ENCODE results near the gene PSD2. TPM values are rescaled to one million over a fixed set of nuclear protein-coding genes. Genes with fewer than 3 reads are reported as not detected.

Gene PSD2
- total and polyA plus RNA-seq, 10 of the 15 experiments (the other 5 are each of a cell fraction or from before 2014, with no cell fraction given), result 0.02 to 0.14 (median 0.03) TPM; not detected in 5

DNA sequence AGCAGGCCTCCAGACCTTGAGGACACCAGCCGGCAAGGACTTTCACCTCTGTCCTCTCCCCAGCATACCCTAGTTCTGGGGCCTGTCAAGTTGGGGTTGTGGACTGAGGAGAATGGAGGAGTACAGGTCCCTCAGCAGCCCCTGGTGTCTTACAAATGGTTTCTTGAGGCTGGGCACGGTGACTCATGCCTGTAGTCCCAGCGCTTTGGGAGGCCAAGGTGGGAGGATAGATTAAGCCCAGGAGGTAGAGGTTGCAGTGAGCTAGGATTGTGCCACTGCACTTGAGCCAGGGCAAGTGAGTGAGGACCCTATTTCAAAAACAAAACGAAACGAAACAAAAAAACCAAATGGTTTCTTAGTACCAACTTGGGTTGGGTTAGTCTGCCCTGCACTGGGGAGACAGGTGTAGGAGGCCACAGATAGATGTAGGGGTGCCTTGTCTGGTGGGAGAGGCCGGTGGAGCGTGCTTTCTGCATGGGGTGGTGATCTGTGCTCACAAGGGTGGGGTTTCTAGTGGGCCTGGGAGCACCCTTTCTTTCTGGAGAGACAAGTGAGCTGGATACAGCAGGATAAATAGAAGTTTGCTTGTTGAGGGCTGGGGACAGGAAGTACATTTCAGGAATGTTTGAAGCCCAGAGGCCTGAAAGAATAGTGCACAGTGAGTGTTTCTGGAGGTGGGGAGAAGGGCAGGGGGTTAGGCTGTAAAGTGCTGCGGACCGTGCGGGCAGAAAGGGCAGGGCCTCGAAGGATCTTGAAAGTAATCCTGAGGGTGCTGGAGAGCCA, 37.7 kb upstream of the PSD2 start:
- 68% methylated on average over 11 of the region's 11 CpGs for WGBS (ENCODE audit: insufficient coverage, insufficient replicate concordance, low lambda C conversion rate, missing lambda C conversion rate)
- ChIA-PET RAD21 (ENCODE audit: unreplicated experiment) (interaction anchor here (1.2 to 1.4 kb wide), 2 partner anchors 12 to 68 kb away, joined by 3 read pairs; no protein-coding TSS in a partner anchor), SMC1A (ENCODE audit: uncharacterized antibody, unreplicated experiment) (interaction anchor here (1.3 to 3.1 kb wide), 2 partner anchors 11 to 123 kb away, joined by 4 to 12 read pairs; no protein-coding TSS in a partner anchor), POLR2A (interaction anchor here (1.4 to 2.1 kb wide), 3 partner anchors 10 to 57 kb away, joined by 4 to 7 read pairs (median 5); no protein-coding TSS in a partner anchor), CTCF (interaction anchor here (1.1 to 1.9 kb wide), 4 partner anchors 9 to 122 kb away, joined by 3 to 19 read pairs (median 6); no protein-coding TSS in a partner anchor)
- Histone ChIP-seq H3K9me3 (replicated peaks; ENCODE audit: control insufficient read depth, insufficient read depth, low read length) (no peaks in the 10 kb centered on the region), H3K79me2 (ENCODE audit: control insufficient read depth, insufficient read depth, low read length) (no peaks in the 10 kb centered on the region), H3K4me2 (ENCODE audit: control insufficient read depth, insufficient read depth) (no peak overlapping the region), H2AFZ (ENCODE audit: control insufficient read depth, low read depth, low read length) (no peak overlapping the region), H3K27ac (ENCODE audit: control insufficient read depth, insufficient read depth) (no peak overlapping the region), H4K20me1 (ENCODE audit: control insufficient read depth, insufficient read depth) (no peaks in the 10 kb centered on the region), H3K27me3 (replicated peaks in 1 of 2; ENCODE audit: control insufficient read depth in 2 of 2, insufficient read depth in 2 of 2, low read length in 1 of 2) (peaks cover 4 to 12% of the 10 kb centered on the region in 2 experiments; a peak in 3 of 4 replicates), H3K9ac (ENCODE audit: control insufficient read depth, insufficient read depth, low read length) (no peak overlapping the region), H3K36me3 (ENCODE audit: control insufficient read depth in 2 of 2, insufficient read depth in 2 of 2, low read length in 1 of 2) (no peaks in the 10 kb centered on the region), H3K4me3 (no peak overlapping the region), H3K4me1 (ENCODE audit: control insufficient read depth, insufficient read depth, low read length) (no peaks in the 10 kb centered on the region; the same call in 1 of the 2 replicates)
- in situ Hi-C loops (cut with MboI), result no loop called here
- ATAC-seq (no peak), DNase-seq (ENCODE audit: low read depth, low spot score) (no peak), FAIRE-seq (no peak)
- no peak for TF ChIP-seq MYB (IDR thresholded peaks at IDR 0.05; ENCODE audit: borderline replicate concordance, low read depth, low read length)
- TF ChIP-seq, protein P1, sequence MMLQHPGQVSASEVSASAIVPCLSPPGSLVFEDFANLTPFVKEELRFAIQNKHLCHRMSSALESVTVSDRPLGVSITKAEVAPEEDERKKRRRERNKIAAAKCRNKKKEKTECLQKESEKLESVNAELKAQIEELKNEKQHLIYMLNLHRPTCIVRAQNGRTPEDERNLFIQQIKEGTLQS (IDR thresholded peaks at IDR 0.05; ENCODE audit: borderline replicate concordance, extremely low read depth, low read depth, low read length), result no peak
- TF ChIP-seq SPI1 (IDR thresholded peaks at IDR 0.05; ENCODE audit: borderline replicate concordance, insufficient read depth, low read depth, low read length), result no peak
- no peak for TF ChIP-seq CHD2 (IDR thresholded peaks at IDR 0.05; ENCODE audit: borderline replicate concordance, low read depth, low read length)
- TF ChIP-seq JUNB (IDR thresholded peaks at IDR 0.05), result no peak
- TF ChIP-seq EP300 (IDR thresholded peaks at IDR 0.05; ENCODE audit: borderline replicate concordance in 1 of 2, control insufficient read depth in 1 of 2, low read depth in 2 of 2, low read length in 2 of 2), result no peak
- TF ChIP-seq ASH2L (IDR thresholded peaks at IDR 0.05; ENCODE audit: borderline replicate concordance, low read depth), result no peak
- TF ChIP-seq NR2F1 (conservative IDR thresholded peaks at IDR 0.05), result no peak
- TF ChIP-seq, protein P2, sequence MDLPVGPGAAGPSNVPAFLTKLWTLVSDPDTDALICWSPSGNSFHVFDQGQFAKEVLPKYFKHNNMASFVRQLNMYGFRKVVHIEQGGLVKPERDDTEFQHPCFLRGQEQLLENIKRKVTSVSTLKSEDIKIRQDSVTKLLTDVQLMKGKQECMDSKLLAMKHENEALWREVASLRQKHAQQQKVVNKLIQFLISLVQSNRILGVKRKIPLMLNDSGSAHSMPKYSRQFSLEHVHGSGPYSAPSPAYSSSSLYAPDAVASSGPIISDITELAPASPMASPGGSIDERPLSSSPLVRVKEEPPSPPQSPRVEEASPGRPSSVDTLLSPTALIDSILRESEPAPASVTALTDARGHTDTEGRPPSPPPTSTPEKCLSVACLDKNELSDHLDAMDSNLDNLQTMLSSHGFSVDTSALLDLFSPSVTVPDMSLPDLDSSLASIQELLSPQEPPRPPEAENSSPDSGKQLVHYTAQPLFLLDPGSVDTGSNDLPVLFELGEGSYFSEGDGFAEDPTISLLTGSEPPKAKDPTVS (IDR thresholded peaks at IDR 0.05; ENCODE audit: low read depth, low read length), result no peak
- no peak for TF ChIP-seq NFYB (IDR thresholded peaks at IDR 0.05; ENCODE audit: insufficient read depth, low read depth, low read length)
- intact Hi-C loops (cut with micrococcal nuclease; ENCODE audit: unreplicated experiment), result no loop called here
- no TSS peak for BruUV-seq (replicated peaks)

Data from GM12878 (cell line).